GM19468 (cell line): Measurements from ENCODE around the gene CELF4.

Experiments
- ATAC-seq: cut with Tn5 transposase; IDR thresholded peaks from one replicate; pipeline ENCODE4 v1.9.1; 2021; ENCODE audit warnings: mild to moderate bottlenecking, moderate library complexity, moderate number of reproducible peaks; ENCODE audit not compliant: unreplicated experiment; ENCODE audit errors: extremely low read depth

The CELF4 gene

GRCh38 chr18:37336568-37337285 is 228.9 kb downstream of the CELF4 start:
- no peak for ATAC-seq

- ATAC-seq: no peak
Observed at GRCh38 chr18:37335409-37335736, 230.2 kb downstream of the CELF4 start.

GRCh38 chr18:37334631-37335408 is 230.8 kb downstream of the CELF4 start:
- ATAC-seq: no peak

- no peak for ATAC-seq
Observed at GRCh38 chr18:37332628-37333420, 232.8 kb downstream of the CELF4 start.

GRCh38 chr18:37332219-37332618 is 233.4 kb downstream of the CELF4 start:
- no peak for ATAC-seq

GRCh38 chr18:37330173-37330572 is 235.4 kb downstream of the CELF4 start:
- no peak for ATAC-seq

GRCh38 chr18:37328946-37329719 is 236.5 kb downstream of the CELF4 start:
- no peak for ATAC-seq

- ATAC-seq: no peak
Observed at GRCh38 chr18:37327063-37327577, 238.5 kb downstream of the CELF4 start.

GRCh38 chr18:37322492-37323035 is 243.0 kb downstream of the CELF4 start:
- peak; percentile 69 for ATAC-seq

GRCh38 chr18:37321582-37322491 is 243.8 kb downstream of the CELF4 start:
- ATAC-seq: no peak

GRCh38 chr18:37320317-37320716 is 245.3 kb downstream of the CELF4 start:
- no peak for ATAC-seq

- no peak for ATAC-seq
Observed at GRCh38 chr18:37318360-37319355, 246.9 kb downstream of the CELF4 start.

- no peak for ATAC-seq
Observed at GRCh38 chr18:37317486-37317885, 248.1 kb downstream of the CELF4 start.

- no peak for ATAC-seq
Observed at GRCh38 chr18:37316468-37316867, 249.1 kb downstream of the CELF4 start.

GRCh38 chr18:37315935-37316334 is 249.7 kb downstream of the CELF4 start:
- no peak for ATAC-seq

GRCh38 chr18:37314534-37314933 is 251.1 kb downstream of the CELF4 start:
- ATAC-seq: no peak

- ATAC-seq: no peak
Observed at GRCh38 chr18:37313624-37314023, 252.0 kb downstream of the CELF4 start.

- no peak for ATAC-seq
Observed at GRCh38 chr18:37309861-37310260, 255.7 kb downstream of the CELF4 start.
